Measurements from ENCODE around the gene ALX4.

ALX4 gene

GRCh38 chr11:44314733-44315132 is 4.8 kb upstream of the ALX4 start:
- DNase-seq, result no peak

GRCh38 chr11:44313761-44314489 is 4.0 kb upstream of the ALX4 start:
- DNase-seq, result no peak

GRCh38 chr11:44312876-44313275 is 2.9 kb upstream of the ALX4 start:
- DNase-seq, result no peak

DNA sequence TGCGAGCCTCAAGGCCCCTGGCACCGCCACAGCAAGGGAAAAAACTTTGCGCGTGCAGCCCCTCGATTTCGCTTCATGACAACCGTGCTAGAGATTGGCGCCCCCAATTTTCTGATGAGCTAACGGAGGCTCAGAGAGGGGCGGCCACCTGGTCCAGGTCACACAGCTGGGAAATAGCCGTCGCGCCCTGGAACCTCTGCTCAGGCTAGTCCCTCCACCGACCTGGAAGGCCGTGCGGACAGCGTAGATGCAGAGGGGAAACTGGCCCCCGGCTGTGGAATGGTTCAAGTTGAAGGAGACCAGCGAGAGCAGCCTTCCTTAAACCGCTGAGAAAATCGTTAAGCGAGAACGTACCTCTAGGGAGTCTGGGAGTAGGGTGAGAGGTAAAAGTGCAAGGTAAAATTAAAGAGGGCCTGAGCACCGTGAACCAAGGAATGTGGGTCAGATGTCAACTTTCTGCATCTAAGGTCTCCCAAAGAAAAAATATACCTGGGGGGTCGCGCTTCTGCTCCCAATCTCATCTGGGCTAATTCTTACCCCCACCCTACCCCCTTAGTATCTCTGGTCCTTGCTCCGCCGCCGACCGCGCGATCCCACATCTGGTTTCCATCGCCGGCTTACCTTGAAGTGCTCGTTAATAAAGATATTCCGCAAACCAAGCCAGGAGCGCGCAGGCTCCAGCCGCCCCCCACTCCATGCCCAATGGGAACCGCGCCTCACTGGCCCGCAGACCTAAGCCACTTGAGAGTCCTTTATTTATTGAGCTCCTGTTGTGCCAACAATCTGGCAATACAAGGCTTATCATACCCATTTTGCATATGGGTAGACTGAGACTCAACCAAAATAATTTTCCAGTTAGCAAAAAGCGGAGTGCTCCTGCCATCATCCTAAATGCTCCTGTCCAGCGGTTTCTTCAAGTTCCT is 1.7 kb upstream of the ALX4 start:
- no peak for DNase-seq

- DNase-seq, result no peak
Measured at GRCh38 chr11:44310463-44311272, 729 bp upstream of the ALX4 start.

GRCh38 chr11:44310206-44310462 is 195 bp upstream of the ALX4 start:
- DNase-seq, result no peak

DNA sequence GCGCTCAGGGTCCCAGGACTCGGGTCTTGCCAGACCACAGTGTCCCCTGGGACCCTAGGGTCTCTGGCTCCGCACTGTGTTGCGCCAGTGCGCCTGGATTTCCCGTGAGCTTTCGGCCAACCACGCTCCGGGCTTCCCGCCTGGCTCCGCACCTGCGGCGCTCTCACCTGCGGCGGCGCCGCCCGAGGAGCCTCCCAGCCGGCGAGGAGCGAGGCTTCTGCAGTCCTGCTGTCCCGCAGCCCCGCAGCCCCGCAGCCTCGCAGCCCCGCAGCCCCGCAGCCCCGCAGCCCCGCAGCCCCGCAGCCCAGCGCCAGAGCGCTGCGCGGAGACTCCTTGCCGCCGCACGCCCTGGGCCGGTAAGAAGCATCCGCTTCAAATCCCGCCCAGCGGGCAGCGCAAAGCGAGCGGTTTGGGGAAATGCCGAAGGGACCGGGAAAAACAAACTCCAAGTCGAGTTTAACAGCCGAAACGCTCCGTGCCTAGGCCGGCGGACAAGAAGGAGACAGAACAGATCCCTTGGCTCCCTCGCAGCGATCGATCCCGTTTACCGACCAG is 939 bp downstream of the ALX4 start:
- no peak for DNase-seq

GRCh38 chr11:44308256-44308922 is 1.6 kb downstream of the ALX4 start:
- DNase-seq, result no peak

DNA sequence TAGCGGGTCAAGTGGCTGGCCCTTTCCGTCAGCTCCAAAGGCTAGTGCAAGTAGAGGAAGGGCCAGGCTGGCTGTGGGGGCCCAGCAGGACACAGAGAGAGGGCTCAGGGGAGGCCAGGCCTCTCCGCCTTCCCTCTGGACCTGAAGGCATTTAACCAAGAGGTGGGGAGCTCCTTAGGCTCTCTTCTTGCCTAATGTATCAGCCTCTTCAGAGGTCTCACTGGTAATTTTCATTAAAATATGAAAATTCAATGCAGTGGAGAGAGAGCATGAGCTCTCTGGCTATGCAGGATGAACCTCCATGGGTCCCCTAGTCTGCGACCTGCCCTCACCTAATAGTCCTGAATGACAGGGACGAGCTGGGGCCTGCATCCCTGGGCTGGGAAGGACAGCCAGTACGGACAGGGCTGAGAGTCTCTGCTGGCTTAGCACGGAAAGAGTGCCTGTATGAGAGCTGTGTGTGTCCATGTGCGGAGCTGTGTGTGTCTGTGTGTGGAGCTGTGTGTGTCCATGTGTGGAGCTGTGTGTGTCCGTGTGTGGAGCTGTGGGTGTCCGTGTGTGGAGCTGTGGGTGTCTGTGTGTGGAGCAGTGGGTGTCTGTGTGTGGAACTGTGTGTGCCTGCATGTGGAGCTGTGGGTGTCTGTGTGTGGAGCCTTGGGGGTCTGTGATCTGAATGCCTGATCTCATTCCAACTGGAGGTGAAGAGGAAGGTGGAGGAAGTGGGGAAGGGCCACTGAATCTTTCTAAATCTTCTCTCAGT is 2.4 kb downstream of the ALX4 start:
- no peak for DNase-seq

GRCh38 chr11:44306918-44307244 is 3.1 kb downstream of the ALX4 start:
- no peak for DNase-seq

GRCh38 chr11:44306052-44306917 is 3.7 kb downstream of the ALX4 start:
- no peak for DNase-seq

- DNase-seq, result no peak
Measured at GRCh38 chr11:44305470-44306051, 4.4 kb downstream of the ALX4 start.

- no peak for DNase-seq
Measured at GRCh38 chr11:44305026-44305469, 4.9 kb downstream of the ALX4 start.

GRCh38 chr11:44304091-44305025 is 5.6 kb downstream of the ALX4 start:
- no peak for DNase-seq

GRCh38 chr11:44303401-44303938 is 6.5 kb downstream of the ALX4 start:
- no peak for DNase-seq

DNA sequence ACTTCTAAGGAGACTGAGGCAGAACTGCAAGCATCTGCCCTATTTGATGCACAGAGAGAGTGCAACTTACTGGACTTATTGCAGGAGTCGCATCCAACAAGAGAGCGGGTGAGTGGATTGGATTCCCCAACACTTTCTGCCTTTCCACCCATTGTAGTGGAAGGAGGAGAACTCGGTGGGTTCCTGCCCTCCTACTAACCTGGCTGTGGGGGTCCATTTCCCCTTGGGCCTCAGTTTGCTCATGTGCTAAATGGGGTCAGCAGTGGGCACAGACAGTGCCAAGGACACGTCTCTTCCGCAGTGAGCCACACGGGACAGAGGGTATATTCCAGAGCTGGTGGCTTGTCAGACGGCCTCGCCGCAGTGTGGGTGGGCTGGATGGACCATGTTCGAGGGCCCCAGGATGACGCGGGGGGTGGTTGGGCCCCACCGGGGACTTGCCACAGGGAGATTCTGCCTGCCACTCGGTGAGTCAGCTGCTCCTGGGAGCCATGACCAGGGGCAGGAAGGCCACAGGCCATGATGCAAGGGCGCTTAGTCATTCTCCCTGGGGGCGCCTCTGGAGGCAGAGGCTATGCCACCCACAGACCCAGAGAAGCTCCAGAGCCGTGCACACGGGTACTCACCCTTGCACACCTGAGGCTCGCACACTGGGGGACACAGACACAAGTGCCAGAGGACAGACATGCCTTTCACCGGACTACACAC is 8.2 kb downstream of the ALX4 start:
- no peak for DNase-seq

DNA sequence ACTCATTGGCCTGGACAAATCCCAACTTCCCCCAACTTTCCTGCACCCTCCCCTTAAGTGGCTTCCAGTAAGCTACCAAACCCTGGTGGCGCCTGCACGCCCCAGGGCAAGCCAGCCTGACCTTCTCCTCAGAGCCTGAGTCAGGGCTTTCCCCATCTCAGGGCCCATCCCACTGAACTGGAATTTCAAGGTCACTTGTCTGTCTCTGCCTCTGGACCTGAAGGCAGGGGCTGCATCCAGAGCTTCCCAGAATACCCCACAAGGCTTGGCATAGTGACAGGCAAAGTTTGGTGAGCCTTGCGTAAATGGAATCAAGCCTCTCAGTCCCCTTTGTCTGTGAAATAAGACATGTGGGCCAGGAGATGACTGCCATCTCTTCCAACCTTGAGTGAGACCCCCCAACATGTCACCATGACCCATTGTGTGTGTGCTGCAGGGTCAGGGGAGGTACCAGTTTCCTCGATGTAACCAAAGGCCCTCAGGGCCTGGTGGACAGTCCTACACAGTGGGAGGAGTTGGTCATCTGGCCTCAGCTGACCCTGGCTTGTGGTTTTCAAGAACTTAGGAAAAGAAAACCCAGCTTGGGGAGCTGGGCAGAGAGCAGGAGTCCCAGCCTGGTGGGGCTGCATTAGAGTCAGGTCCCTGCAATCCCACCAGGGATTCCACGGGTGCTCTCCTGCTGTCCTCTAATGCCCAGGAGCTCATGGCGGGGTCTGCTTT is 8.9 kb downstream of the ALX4 start:
- DNase-seq, result no peak

DNA sequence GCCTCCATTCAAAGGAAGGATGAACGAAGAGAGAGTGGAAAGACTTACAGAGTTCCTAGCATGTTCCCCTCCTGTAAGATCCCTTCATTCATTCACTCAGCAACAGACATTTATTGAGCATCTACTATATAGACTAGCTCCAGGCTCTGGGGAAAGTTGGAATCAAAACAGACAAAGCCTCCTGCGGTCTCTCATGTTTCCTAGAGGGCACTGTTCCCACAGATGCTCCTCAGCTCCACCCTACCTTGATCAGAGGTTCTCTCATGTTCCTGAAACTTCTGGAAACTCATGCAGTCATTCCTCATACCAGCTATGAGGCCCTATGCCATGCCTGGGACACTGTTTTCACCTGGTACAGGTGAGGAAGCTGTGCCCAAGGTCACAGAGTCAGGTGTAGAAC is 11.1 kb downstream of the ALX4 start:
- DNase-seq, result no peak
